Omental fat pad (tissue), 4 donors: ENCODE data around the gene GFPT2. TPM values are rescaled to one million over a fixed set of nuclear protein-coding genes. Genes with fewer than 3 reads are reported as not detected.

Experiments
- ATAC-seq: fragments of 150-250 bp; one replicate; pipeline ENCODE4 v1.9.1; 2016; ENCODE audit warnings: mild to moderate bottlenecking, moderate library complexity; ENCODE audit not compliant: low FRiP score
- DNase-seq: peaks from one replicate; pipeline ENCODE4 v3.0.0-alpha.2; 2019; ENCODE audit warnings: low spot score
- total RNA-seq, 4 donors: library from RNA; depleted of rRNA; stranded (reverse); fragments of >200 nt; gene quantifications; one replicate each; pipeline ENCODE4 v1.1.0, GENCODE V29; 2016
- TF ChIP-seq, protein P1 (sequence below), 3 donors: fragments of 450-650 bp; IDR thresholded peaks; one replicate each; pipeline ENCODE4 v1.5.1; 2016 to 2017; ENCODE audit warnings: antibody characterized with exemption in 3 of 3, mild to moderate bottlenecking in 3 of 3, moderate library complexity in 2 of 3

GFPT2 gene
- total RNA-seq, 4 donors from 2014 or later: 42.3 to 553 (median 270) TPM

DNA sequence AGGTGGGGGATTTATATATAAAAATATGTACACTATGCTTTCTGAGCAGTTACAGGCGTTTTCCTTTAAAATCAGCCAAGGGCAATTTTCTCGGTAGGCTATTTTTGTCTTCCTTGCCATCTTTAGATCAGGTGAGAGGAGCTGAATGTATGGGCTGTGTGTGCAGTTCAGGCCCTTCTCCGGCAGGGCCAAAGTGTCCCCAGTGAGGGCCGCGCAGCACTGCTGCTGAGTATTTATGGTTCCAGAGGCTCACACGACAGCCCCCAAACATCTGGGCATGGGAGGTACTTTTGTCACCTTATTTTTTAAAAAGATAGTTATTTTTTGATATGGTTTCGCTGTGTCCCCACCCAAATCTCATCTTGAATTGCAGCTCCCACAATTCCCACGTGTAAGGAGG, 11.5 kb downstream of the GFPT2 start:
- DNase-seq (no peak), ATAC-seq (no peak)
- TF ChIP-seq, protein P1, sequence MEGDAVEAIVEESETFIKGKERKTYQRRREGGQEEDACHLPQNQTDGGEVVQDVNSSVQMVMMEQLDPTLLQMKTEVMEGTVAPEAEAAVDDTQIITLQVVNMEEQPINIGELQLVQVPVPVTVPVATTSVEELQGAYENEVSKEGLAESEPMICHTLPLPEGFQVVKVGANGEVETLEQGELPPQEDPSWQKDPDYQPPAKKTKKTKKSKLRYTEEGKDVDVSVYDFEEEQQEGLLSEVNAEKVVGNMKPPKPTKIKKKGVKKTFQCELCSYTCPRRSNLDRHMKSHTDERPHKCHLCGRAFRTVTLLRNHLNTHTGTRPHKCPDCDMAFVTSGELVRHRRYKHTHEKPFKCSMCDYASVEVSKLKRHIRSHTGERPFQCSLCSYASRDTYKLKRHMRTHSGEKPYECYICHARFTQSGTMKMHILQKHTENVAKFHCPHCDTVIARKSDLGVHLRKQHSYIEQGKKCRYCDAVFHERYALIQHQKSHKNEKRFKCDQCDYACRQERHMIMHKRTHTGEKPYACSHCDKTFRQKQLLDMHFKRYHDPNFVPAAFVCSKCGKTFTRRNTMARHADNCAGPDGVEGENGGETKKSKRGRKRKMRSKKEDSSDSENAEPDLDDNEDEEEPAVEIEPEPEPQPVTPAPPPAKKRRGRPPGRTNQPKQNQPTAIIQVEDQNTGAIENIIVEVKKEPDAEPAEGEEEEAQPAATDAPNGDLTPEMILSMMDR (IDR thresholded peaks at IDR 0.05): no peak

DNA sequence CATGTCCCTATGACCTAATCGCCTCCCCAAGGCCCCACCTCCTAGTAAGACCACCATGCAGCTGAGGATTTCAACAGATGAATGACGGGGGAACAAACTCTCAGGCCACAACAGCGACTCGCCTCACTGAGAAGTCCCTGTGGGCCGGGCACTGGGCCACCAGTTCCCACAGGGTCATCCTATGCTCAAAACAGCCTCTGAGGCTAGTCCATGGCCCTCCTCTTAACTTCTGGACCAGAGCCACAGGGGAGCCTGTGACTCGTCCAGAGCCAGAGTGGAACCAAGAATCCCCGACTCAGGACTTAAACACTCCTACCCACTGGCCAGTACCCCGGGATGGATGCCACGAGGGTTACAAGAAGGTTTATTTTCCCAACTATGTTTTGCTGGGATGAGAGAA, 12.3 kb downstream of the GFPT2 start:
- no peak for ATAC-seq
- TF ChIP-seq, protein P1 (IDR thresholded peaks at IDR 0.05): no peak

DNA sequence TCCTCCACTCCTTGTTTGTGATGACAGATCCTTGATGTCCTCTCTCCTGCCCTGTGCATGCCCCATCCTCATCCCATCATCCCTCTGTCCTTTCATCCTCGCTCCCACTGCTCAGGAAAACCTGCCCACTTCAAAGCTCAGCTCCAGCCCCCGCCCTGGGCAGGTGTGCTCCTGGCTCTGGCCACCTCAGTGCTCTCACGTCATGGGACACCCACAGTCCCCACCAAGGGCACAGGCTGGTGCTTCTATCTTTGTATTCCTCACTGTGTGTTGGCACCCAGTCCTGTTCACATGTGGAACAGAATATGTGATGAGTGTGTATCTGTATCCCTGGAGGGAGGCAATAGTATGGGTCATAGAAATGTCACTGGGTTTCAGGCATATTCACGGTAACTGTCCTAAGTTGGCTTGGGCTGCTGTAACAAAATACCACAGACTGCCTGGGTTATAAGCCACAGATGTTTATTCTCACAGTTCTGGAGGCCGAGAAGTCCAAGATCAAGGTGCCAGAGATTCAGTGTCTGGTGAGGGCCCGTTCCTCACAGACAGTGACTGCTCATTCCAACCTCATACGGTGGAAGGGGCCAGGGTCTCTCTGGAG, 13.5 kb downstream of the GFPT2 start:
- TF ChIP-seq, protein P1 (IDR thresholded peaks at IDR 0.05): no peak
- no peak for ATAC-seq

More for the DNA sequence above, 12.3 kb downstream of the GFPT2 start:
- DNase-seq: no peak

DNA sequence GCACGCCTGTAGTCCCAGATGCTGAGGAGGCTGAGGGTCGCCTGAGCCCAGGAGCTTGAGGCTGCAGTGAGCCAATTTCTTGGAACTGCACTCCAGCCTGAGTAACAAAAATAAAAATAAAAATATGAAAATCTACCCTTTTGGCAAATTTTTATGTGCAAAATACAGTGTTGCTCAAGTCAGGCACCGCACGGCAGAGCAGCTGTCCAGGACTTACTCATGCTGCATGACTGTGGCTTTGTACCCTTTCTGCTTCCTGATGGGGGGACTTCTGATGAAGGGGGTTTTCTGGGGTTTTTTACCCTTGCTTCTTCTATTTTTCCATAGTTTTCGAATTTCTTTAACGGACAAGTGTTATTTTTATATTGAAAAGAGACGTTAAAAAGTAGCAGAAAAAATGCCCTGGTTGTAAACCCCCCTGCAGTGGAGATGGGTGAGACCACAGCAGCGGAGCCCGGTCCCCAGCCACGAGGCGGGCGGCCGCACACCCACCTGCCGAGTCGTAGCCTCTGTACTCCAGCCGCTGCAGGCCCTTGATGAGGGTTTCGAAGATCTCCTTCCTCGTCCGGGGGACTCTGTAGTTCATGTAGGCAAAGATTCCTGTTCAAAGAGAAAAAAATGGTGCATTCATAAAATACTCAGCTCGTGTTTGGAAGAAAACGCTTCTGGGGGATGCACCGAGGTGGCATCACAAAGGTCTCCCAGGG, 15.0 kb downstream of the GFPT2 start:
- TF ChIP-seq, protein P1 (IDR thresholded peaks at IDR 0.05): no peak
- no peak for DNase-seq
- ATAC-seq: no peak

More for the DNA sequence above, 13.5 kb downstream of the GFPT2 start:
- DNase-seq: no peak

DNA sequence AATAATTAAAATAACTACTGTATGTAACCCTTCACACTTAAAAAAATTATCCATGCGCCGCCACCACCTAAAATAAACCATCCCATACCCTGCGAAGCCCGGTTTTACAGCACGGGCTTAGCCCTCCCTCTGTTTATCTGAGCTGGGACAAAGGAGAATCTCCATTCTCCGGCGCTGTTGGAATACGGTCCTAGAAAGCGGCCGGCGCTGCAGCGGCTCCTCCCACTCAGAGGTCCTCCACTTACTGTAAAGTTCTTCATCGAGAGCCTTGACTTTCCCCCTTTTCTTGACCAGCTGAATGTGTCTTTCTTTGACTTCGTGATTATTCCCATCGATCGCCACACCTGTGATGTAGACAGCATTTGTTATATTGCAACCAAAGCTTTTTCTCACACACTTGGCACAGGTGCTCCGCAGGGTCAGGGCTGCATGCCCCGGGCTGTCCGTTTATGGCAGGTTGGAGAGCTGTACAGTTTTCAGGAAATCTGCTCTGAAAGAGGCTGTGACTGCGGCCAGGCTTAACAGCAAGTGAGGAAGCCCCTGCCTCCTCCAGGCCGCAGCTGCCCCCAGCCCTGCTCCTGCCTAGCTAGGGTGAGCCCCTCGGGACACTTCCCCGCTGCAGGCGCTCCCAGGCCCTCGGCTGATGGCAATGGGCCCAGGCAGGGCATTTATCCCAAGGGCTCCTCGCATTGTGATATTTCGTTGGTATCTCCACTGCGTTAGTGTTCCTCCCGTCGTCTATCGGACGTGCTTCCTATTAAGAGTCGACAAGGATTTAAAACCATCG, 16.7 kb downstream of the GFPT2 start:
- no peak for ATAC-seq
- TF ChIP-seq, protein P1 (IDR thresholded peaks at IDR 0.05): no peak
- DNase-seq: no peak

DNA sequence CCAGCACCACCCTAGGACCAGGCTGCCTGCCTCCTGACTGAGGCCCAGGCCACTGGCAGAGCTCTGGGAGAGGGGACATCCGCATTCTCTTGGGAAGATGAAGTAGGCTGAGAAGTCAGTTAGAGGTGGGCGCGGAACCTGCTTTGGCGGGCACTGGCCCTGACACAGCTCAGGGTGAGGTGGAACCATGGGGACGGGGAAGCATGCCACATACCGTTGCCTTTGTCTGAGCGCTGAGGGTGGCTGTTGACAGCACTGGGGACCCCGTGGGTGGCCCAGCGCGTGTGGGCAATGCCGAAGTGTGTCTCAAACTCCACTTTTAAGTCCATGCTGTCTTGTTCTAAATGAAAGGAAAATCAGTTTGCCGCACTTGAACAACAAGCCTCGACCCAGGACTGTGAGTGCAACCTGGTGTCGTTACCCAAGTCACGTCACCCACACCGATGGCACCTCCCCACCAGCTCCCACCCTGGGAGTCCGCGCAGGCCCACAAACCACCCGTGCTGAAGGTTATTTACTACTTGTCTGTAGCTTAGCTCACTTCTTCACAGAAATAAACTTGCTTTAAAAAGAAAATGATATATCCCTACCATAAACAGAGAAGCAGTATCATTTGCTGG, 17.4 kb downstream of the GFPT2 start:
- TF ChIP-seq, protein P1 (IDR thresholded peaks at IDR 0.05): no peak
- no peak for ATAC-seq
- no peak for DNase-seq
